ENCODE measurements around the gene ADARB1. TPM values are rescaled to one million over a fixed set of nuclear protein-coding genes. Genes with fewer than 3 reads are reported as not detected.

ADARB1 gene
- total and polyA plus RNA-seq, 9 of the 15 experiments (the other 6 are each of a cell fraction or from before 2014, with no cell fraction given) = 6.7 to 16.0 (median 8.3) TPM

DNA sequence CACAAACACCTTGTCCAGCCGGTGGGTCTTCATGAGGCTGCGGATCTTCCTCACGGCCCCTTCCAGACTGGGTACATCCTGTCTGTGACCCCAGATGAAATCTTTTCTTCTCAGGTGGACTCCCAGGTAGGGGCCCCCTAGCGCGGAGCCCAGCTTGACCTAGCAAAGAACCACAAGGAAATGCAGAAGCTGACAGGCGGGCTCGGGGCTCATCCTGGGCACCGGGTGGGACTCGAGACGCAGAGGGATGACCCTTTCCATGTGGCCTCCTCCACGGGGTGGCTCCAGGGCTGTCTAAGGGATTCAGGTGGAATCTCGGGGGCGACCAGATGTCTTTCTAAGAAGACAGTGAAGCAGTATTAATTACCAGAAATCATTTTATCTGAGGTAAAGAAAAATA lies 195.5 kb downstream of the ADARB1 start:
- ATAC-seq = no peak
- Histone ChIP-seq H3K27me3 (ENCODE audit: control insufficient read depth in 2 of 2, insufficient read depth in 2 of 2, low read length in 2 of 2) (no peaks in the 10 kb centered on the region), H4K20me1 (replicated peaks; ENCODE audit: control insufficient read depth, insufficient read depth, low read length) (no peaks in the 10 kb centered on the region), H3K4me1 (replicated peaks in 1 of 2; ENCODE audit: control insufficient read depth in 2 of 2, insufficient read depth in 2 of 2, low read length in 2 of 2) (peaks cover 0 to 2% of the 10 kb centered on the region in 2 experiments; a peak in 1 of 5 replicates), H3K79me2 (ENCODE audit: control insufficient read depth, insufficient read depth, low read length) (no peaks in the 10 kb centered on the region), H3K9ac (ENCODE audit: insufficient read depth in 1 of 2, low read depth in 2 of 2, low read length in 2 of 2) (no peak overlapping the region), H3K4me3 (no peak overlapping the region), H3K4me2 (ENCODE audit: insufficient read depth, low read length) (no peak overlapping the region), H3K9me1 (ENCODE audit: control insufficient read depth, insufficient read depth, low read length) (no peaks in the 10 kb centered on the region), H3K9me3 (replicated peaks; ENCODE audit: control insufficient read depth, insufficient read depth, low read depth, low read length) (no peaks in the 10 kb centered on the region), H2AFZ (ENCODE audit: low read depth, low read length) (no peak overlapping the region), H3K27ac (ENCODE audit: extremely low read depth, low read depth, low read length) (no peak overlapping the region), H3K36me3 (ENCODE audit: control insufficient read depth, insufficient read depth, low read length) (peaks cover 45% of the 10 kb centered on the region)
- in situ Hi-C loops (cut with MboI) = no loop called here
- intact Hi-C loops (cut with micrococcal nuclease) = no loop called here
- DNase-seq (ENCODE audit: extremely low read depth in 1 of 4, low spot score in 3 of 4) = no peak
- ChIA-PET POLR2A (interaction anchor here (0.6 to 0.8 kb wide), 3 partner anchors 11 to 101 kb away, joined by 3 read pairs; no protein-coding TSS in a partner anchor), CTCF (ENCODE audit: low intra/inter-chr PET ratio) (interaction anchor here (0.6 kb wide), 1 partner anchor 170 kb away, joined by 3 read pairs; no protein-coding TSS in a partner anchor)
- 95% methylated on average over 13 of the region's 13 CpGs for WGBS (ENCODE audit: insufficient coverage, low coverage, missing lambda C conversion rate)
- TF ChIP-seq, protein P1, sequence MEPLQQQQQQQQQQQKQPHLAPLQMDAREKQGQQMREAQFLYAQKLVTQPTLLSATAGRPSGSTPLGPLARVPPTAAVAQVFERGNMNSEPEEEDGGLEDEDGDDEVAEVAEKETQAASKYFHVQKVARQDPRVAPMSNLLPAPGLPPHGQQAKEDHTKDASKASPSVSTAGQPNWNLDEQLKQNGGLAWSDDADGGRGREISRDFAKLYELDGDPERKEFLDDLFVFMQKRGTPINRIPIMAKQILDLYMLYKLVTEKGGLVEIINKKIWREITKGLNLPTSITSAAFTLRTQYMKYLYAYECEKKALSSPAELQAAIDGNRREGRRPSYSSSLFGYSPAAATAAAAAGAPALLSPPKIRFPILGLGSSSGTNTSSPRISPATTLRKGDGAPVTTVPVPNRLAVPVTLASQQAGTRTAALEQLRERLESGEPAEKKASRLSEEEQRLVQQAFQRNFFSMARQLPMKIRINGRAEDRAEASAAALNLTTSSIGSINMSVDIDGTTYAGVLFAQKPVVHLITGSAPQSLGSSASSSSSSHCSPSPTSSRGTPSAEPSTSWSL (CRISPR knock-in tag; IDR thresholded peaks at IDR 0.05; ENCODE audit: borderline replicate concordance) = no peak
- TF ChIP-seq RB1 (IDR thresholded peaks at IDR 0.05; ENCODE audit: low read depth) (no peak), ATF1 (CRISPR knock-in tag; IDR thresholded peaks at IDR 0.05) (no peak), ATF1 (tag; IDR thresholded peaks at IDR 0.05) (no peak), NCOA6 (IDR thresholded peaks at IDR 0.05) (no peak), PHF20 (IDR thresholded peaks at IDR 0.05; ENCODE audit: partially characterized antibody) (no peak), HLTF (IDR thresholded peaks at IDR 0.05) (no peak), GTF3C2 (IDR thresholded peaks at IDR 0.05; ENCODE audit: borderline replicate concordance, extremely low read depth, insufficient read length) (no peak)
- TF ChIP-seq, protein P2, sequence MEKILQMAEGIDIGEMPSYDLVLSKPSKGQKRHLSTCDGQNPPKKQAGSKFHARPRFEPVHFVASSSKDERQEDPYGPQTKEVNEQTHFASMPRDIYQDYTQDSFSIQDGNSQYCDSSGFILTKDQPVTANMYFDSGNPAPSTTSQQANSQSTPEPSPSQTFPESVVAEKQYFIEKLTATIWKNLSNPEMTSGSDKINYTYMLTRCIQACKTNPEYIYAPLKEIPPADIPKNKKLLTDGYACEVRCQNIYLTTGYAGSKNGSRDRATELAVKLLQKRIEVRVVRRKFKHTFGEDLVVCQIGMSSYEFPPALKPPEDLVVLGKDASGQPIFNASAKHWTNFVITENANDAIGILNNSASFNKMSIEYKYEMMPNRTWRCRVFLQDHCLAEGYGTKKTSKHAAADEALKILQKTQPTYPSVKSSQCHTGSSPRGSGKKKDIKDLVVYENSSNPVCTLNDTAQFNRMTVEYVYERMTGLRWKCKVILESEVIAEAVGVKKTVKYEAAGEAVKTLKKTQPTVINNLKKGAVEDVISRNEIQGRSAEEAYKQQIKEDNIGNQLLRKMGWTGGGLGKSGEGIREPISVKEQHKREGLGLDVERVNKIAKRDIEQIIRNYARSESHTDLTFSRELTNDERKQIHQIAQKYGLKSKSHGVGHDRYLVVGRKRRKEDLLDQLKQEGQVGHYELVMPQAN (IDR thresholded peaks at IDR 0.05; ENCODE audit: borderline replicate concordance) = no peak
- no peak for FAIRE-seq
- BruUV-seq (replicated peaks) = no TSS peak

Measured in K562 (cell line).